SH-SY5Y (cell line): Measurements from ENCODE around the gene EPB41L2.

ENCODE experiments used
- GATA2 ChIP-seq: IDR thresholded peaks from 2 replicates; pipeline ENCODE4 v1.6.1; 2011; ENCODE audit warnings: mild to moderate bottlenecking, low read depth, low read length
- GATA3 ChIP-seq: IDR thresholded peaks from 2 replicates; pipeline ENCODE4 v1.6.1; 2011; ENCODE audit warnings: low read depth, mild to moderate bottlenecking, low read length, moderate library complexity

- no peak for TF ChIP-seq GATA2
- no peak for TF ChIP-seq GATA3
Observed at GRCh38 chr6:131058236-131058635, 4.8 kb downstream of the EPB41L2 start.
